AG04450 (cell line): ENCODE measurements around the gene CRNN. TPM values are rescaled to one million over a fixed set of nuclear protein-coding genes. Genes with fewer than 3 reads are reported as not detected.

Source experiments
- CTCF ChIA-PET: fragments of 300-600, 350-600 bp; formaldehyde crosslinking; extraction: SDS; loops from one replicate; lab custom pipeline; 2022; ENCODE audit warnings: antibody characterized with exemption, inconsistent platforms; lab: Charles Lee
- POLR2A ChIA-PET: fragments of 350-600 bp; formaldehyde crosslinking; extraction: SDS; loops from one replicate; lab custom pipeline; 2021; ENCODE audit warnings: antibody characterized with exemption, inconsistent platforms; lab: Yijun Ruan, JAX
- DNase-seq: peaks from one replicate; pipeline ENCODE4 v3.0.0-alpha.2; 2011; ENCODE audit warnings: low read depth, low spot score
- H3K27ac ChIP-seq: one replicate; pipeline ENCODE4 v1.5.1; 2012; ENCODE audit warnings: low read depth, low read length, control low read depth
- H3K27me3 ChIP-seq: one replicate; pipeline ENCODE4 v1.6.0; 2012; ENCODE audit warnings: low read length; ENCODE audit not compliant: control insufficient read depth, insufficient read depth
- H3K4me3 ChIP-seq: 2 replicates; pipeline ENCODE4 v1.5.1; 2011; ENCODE audit warnings: mild to moderate bottlenecking, low read depth, low read length, control low read depth
- H3K9me3 ChIP-seq: 2 replicates; pipeline ENCODE4 v1.5.1; 2012; ENCODE audit warnings: low read length; ENCODE audit not compliant: control insufficient read depth, insufficient read depth
- polyA plus RNA-seq: library from polyadenylated mRNA; depleted of rRNA; stranded (reverse); fragments of >200 nt; gene quantifications from 2 replicates; pipeline ENCODE4 v1.2.3, GENCODE V29; 2011
- TF ChIP-seq, protein P1 (sequence below): IDR thresholded peaks from 2 replicates; pipeline ENCODE4 v1.5.1; 2011; ENCODE audit warnings: low read depth, low read length, control low read depth, inconsistent platforms

Gene CRNN
- polyA plus RNA-seq, 1 experiment, result not detected

DNA sequence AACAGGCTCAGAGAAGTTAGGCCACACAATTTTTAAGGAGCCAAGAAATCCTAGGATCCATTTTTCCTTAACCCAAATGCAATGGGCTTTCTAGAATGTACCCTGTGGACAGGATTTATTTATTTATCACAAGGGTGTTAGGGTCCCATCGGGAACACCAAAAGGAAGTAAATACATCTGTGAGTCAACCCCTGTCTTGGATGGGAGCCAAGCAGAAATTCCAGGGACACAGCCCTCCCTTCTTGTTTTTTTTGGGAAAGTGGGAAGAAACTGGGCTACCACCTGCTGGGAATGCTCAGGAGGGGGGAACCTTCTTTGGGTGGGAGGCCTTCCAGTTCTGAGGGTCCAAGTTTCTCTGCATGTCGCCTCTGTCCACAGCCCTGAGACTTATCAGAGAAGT lies 1.3 kb downstream of the CRNN start:
- TF ChIP-seq, protein P1, sequence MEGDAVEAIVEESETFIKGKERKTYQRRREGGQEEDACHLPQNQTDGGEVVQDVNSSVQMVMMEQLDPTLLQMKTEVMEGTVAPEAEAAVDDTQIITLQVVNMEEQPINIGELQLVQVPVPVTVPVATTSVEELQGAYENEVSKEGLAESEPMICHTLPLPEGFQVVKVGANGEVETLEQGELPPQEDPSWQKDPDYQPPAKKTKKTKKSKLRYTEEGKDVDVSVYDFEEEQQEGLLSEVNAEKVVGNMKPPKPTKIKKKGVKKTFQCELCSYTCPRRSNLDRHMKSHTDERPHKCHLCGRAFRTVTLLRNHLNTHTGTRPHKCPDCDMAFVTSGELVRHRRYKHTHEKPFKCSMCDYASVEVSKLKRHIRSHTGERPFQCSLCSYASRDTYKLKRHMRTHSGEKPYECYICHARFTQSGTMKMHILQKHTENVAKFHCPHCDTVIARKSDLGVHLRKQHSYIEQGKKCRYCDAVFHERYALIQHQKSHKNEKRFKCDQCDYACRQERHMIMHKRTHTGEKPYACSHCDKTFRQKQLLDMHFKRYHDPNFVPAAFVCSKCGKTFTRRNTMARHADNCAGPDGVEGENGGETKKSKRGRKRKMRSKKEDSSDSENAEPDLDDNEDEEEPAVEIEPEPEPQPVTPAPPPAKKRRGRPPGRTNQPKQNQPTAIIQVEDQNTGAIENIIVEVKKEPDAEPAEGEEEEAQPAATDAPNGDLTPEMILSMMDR, result no peak
- POLR2A ChIA-PET, result no interaction called here
- CTCF ChIA-PET, result no interaction called here
- no peak overlapping the region for H3K27ac ChIP-seq
- H3K27me3 ChIP-seq, result no peaks in the 10 kb centered on the region
- DNase-seq, result no peak
- no peak overlapping the region for H3K4me3 ChIP-seq
- H3K9me3 ChIP-seq, result peaks cover 28% of the 10 kb centered on the region

DNA sequence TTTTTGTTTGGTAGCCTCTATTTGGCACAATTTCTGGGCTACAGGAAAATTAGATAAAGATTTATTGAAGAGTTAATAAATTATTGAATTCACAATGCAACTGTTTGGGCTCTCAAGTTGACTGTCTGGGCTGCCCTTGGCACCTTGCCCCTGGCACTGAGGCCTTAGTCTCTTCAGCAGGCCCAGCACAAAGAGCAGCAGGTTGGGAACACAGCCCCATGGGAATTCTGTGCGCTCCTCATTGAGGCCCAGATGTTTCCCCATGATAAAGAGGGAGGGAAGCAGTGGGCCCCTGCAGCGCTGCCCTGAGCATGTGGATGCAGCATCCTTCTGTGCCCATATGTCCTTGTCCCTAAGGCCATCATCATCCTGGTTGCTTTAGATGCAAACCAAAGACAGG lies 2.9 kb downstream of the CRNN start:
- no peaks in the 10 kb centered on the region for H3K27me3 ChIP-seq
- ChIA-PET CTCF (no interaction called here), POLR2A (no interaction called here)
- peaks cover 28% of the 10 kb centered on the region for H3K9me3 ChIP-seq
- no peak overlapping the region for H3K4me3 ChIP-seq
- TF ChIP-seq, protein P1, result no peak
- no peak for DNase-seq
- H3K27ac ChIP-seq, result no peak overlapping the region

DNA sequence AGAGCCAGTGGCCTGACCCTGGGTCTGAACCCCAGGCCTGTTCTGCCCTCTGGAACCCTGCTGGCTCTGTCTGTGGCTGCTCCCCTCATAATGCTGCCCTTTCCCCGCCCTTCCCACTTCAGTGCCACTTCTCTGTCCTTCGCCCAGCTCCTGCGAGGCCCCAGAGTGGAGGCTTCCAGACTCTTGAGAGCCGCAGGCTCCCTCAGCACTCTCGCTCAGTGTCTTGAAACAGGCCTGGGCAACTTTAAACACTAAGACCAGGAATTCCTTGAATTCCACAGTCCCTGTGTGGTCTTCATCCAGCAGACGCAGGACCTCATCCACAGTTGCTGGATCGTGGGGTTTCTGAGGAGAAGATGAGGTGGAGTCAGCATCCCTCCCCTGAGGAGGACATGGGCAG lies 3.5 kb downstream of the CRNN start:
- ChIA-PET POLR2A (no interaction called here), CTCF (no interaction called here)
- DNase-seq, result no peak
- TF ChIP-seq, protein P1, result no peak
- no peak overlapping the region for H3K4me3 ChIP-seq
- H3K9me3 ChIP-seq, result peaks cover 28% of the 10 kb centered on the region
- no peaks in the 10 kb centered on the region for H3K27me3 ChIP-seq
- H3K27ac ChIP-seq, result no peak overlapping the region

DNA sequence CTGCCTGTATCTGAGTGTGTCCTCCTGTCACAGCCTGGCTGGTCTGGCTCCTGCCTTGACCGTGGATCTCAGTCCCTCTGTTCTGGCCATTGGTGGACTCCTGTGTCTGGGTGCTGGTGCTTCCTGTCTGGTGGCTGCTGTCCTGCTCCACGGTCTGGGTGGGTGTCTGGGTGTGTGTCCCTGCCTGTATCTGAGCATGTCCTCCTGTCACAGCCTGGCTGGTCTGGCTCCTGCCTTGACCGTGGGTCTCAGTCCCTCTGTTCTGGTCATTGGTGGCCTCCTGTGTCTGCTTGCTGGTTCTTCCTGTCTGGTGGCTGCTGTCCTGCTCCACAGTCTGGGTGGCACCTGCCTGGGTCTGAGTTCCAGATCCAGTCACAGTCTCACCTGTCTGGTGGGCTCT lies 4.0 kb downstream of the CRNN start:
- ChIA-PET CTCF (no interaction called here), POLR2A (no interaction called here)
- H3K9me3 ChIP-seq, result peaks cover 28% of the 10 kb centered on the region
- no peak for DNase-seq
- no peaks in the 10 kb centered on the region for H3K27me3 ChIP-seq
- H3K4me3 ChIP-seq, result no peak overlapping the region
- TF ChIP-seq, protein P1, result no peak
- no peak overlapping the region for H3K27ac ChIP-seq

DNA sequence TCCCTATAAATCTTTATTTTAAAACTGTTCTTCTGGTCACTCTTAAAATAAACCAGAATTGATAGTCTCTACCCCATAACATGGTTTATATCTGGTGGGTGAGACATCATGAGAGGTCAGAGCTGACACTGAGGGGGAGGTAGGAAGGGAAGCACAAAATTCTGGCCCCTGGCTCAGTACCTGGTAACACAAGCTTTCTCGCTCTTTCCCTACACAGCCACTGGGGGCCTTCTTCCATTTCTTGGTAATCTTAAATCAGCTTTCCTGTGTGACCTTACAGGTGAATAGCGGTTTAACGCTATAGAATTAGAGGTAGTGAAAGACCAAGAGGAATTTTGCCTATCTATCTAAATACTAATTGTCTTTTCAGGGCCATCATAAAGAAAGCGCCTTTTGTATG lies 5.4 kb downstream of the CRNN start:
- CTCF ChIA-PET, result no interaction called here
- TF ChIP-seq, protein P1, result no peak
- no peak for DNase-seq
- Histone ChIP-seq H3K4me3 (no peak overlapping the region), H3K27ac (no peak overlapping the region), H3K9me3 (peaks cover 22% of the 10 kb centered on the region), H3K27me3 (no peaks in the 10 kb centered on the region)
- POLR2A ChIA-PET, result no interaction called here
